ENCODE results near the gene HSPH1. TPM values are rescaled to one million over a fixed set of nuclear protein-coding genes. Genes with fewer than 3 reads are reported as not detected.

Gene HSPH1
- total RNA-seq, 2 experiments from 2014 or later = 226 to 238 TPM

GRCh38 chr13:31090961-31091624 lies 70.6 kb downstream of the HSPH1 start:
- DNase-seq = peak in 1 of 14 experiments; percentile 5
- H3K27me3 Mint-ChIP-seq = peaks cover 34% of the 10 kb centered on the region
- H3K36me3 Mint-ChIP-seq (ENCODE audit: low read depth) = no peaks in the 10 kb centered on the region
- peaks cover 6% of the 10 kb centered on the region for H3K4me1 Mint-ChIP-seq (ENCODE audit: low read depth)
- no peak for ATAC-seq (ENCODE audit: poor library complexity)
- no peak for TF ChIP-seq CTCF (IDR thresholded peaks at IDR 0.05)
- H3K27ac ChIP-seq (ENCODE audit: low read depth in 1 of 2, low read length in 2 of 2) = no peak overlapping the region
- no peaks in the 10 kb centered on the region for H3K9me3 Mint-ChIP-seq
- no peak overlapping the region for H3K27ac Mint-ChIP-seq
- H3K4me3 ChIP-seq (ENCODE audit: low read length) = no peak overlapping the region
- ChIA-PET CTCF (interaction anchor here (0.6 to 0.7 kb wide), 2 partner anchors 289 to 338 kb away, joined by 3 read pairs; no protein-coding TSS in a partner anchor), POLR2A (no interaction called here)
- H3K36me3 ChIP-seq (ENCODE audit: insufficient read depth, low read length) = no peaks in the 10 kb centered on the region
- no peak overlapping the region for H3K4me3 Mint-ChIP-seq
- intact Hi-C loops (cut with DNase I, micrococcal nuclease) = no loop called here
- H3K4me1 ChIP-seq (ENCODE audit: insufficient read depth, low read length) = no peaks in the 10 kb centered on the region
- H3K9me3 ChIP-seq (ENCODE audit: control insufficient read depth in 1 of 2, insufficient read depth in 1 of 2, low read length in 2 of 2) = no peaks in the 10 kb centered on the region
- H3K27me3 ChIP-seq (ENCODE audit: control insufficient read depth in 1 of 2, insufficient read depth in 2 of 2, low read length in 2 of 2) = peaks cover 0 to 4% of the 10 kb centered on the region in 2 experiments

DNA sequence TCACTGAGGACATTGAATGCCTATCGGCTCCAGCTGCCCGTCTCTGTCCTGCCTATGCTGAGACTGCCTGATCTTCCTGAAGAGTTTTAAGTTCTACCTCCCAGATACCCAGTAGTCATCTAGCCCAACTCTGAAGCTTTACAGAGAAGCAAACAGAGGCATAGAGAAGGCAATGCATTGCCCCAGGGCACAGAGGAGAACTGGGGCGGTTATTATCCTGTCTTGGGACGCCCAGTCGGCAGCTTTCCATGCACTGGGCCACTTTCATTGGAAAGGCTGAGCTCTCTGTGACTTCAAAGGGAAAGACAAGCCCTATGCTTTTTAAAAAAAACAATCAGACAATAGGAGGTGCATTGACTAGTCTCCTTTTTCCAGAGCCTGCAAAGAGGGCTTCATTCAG lies 71.6 kb downstream of the HSPH1 start:
- Mint-ChIP-seq H3K4me3 (no peak overlapping the region), H3K36me3 (ENCODE audit: low read depth) (no peaks in the 10 kb centered on the region), H3K27me3 (peaks cover 31% of the 10 kb centered on the region), H3K27ac (no peak overlapping the region), H3K9me3 (no peaks in the 10 kb centered on the region), H3K4me1 (ENCODE audit: low read depth) (peaks cover 6% of the 10 kb centered on the region)
- Histone ChIP-seq H3K4me1 (ENCODE audit: insufficient read depth, low read length) (no peaks in the 10 kb centered on the region), H3K9me3 (ENCODE audit: control insufficient read depth in 1 of 2, insufficient read depth in 1 of 2, low read length in 2 of 2) (no peaks in the 10 kb centered on the region), H3K36me3 (ENCODE audit: insufficient read depth, low read length) (no peaks in the 10 kb centered on the region), H3K27ac (ENCODE audit: low read depth in 1 of 2, low read length in 2 of 2) (no peak overlapping the region), H3K27me3 (ENCODE audit: control insufficient read depth in 1 of 2, insufficient read depth in 2 of 2, low read length in 2 of 2) (peaks cover 0 to 4% of the 10 kb centered on the region in 2 experiments), H3K4me3 (ENCODE audit: low read length) (no peak overlapping the region)
- POLR2A ChIA-PET = no interaction called here
- no peak for TF ChIP-seq CTCF (IDR thresholded peaks at IDR 0.05)
- ATAC-seq (ENCODE audit: poor library complexity) = no peak
- DNase-seq = no peak
- intact Hi-C loops (cut with DNase I, micrococcal nuclease) = no loop called here
- CTCF ChIA-PET = interaction anchor here (0.6 kb wide), 1 partner anchor 288 kb away, joined by 3 read pairs; no protein-coding TSS in a partner anchor

- no peaks in the 10 kb centered on the region for H3K36me3 ChIP-seq (ENCODE audit: insufficient read depth, low read length)
- POLR2A ChIA-PET = no interaction called here
- peaks cover 30% of the 10 kb centered on the region for H3K27me3 Mint-ChIP-seq
- H3K9me3 Mint-ChIP-seq = no peaks in the 10 kb centered on the region
- CTCF ChIA-PET = no interaction called here
- no peak overlapping the region for H3K27ac ChIP-seq (ENCODE audit: low read depth in 1 of 2, low read length in 2 of 2)
- no peak for ATAC-seq (ENCODE audit: poor library complexity)
- no peaks in the 10 kb centered on the region for H3K9me3 ChIP-seq (ENCODE audit: control insufficient read depth in 1 of 2, insufficient read depth in 1 of 2, low read length in 2 of 2)
- H3K4me1 ChIP-seq (ENCODE audit: insufficient read depth, low read length) = no peaks in the 10 kb centered on the region
- peaks cover 6% of the 10 kb centered on the region for H3K4me1 Mint-ChIP-seq (ENCODE audit: low read depth)
- DNase-seq = no peak
- no peak overlapping the region for H3K4me3 Mint-ChIP-seq
- TF ChIP-seq CTCF (IDR thresholded peaks at IDR 0.05) = no peak
- no peaks in the 10 kb centered on the region for H3K36me3 Mint-ChIP-seq (ENCODE audit: low read depth)
- H3K27me3 ChIP-seq (ENCODE audit: control insufficient read depth in 1 of 2, insufficient read depth in 2 of 2, low read length in 2 of 2) = peaks cover 0 to 4% of the 10 kb centered on the region in 2 experiments
- intact Hi-C loops (cut with DNase I, micrococcal nuclease) = no loop called here
- no peak overlapping the region for H3K4me3 ChIP-seq (ENCODE audit: low read length)
- H3K27ac Mint-ChIP-seq = no peak overlapping the region
These were observed 72.1 kb downstream of the HSPH1 start for GRCh38 chr13:31089649-31090048.

All from CD4-positive, alpha-beta T cell (primary cell).